SK-N-DZ (cell line): Measurements from ENCODE around the gene CNST.
"Not testable (repeated sequence)": the region's sequence is repeated elsewhere in the genome, so short reads cannot be mapped to it uniquely, and the experiment has no call there.

ENCODE experiments used
- DNase-seq: peaks from one replicate; pipeline ENCODE4 v3.0.0-alpha.2; 2015; ENCODE audit warnings: low spot score

CNST gene

DNA sequence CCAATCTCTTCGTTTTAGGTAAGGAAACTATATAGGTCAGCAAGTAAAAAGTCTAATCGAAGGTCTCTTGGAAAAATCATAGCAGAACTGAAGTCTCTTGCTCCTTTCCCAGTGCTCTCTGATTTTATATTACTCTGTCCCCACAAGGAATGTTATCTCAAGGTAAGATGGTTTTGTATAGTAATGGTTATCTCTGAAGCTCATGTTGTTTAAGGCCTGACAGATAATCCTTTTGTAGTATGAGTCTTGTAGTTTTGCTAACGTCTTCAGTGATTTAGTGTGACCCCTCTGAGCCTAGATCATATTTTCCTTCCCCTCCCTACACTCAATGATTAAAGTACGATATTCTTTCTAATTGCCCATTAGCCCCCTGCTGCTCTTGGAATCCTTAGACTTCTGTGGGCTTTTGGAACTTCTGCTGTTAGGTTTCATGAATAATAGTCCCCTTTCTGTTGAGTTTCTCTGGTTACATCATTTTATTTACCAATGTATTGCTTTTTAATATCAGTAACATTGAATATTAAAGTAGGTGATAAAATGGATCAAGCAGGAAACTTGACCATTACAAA, 52.1 kb downstream of the CNST start:
- no peak for DNase-seq

DNA sequence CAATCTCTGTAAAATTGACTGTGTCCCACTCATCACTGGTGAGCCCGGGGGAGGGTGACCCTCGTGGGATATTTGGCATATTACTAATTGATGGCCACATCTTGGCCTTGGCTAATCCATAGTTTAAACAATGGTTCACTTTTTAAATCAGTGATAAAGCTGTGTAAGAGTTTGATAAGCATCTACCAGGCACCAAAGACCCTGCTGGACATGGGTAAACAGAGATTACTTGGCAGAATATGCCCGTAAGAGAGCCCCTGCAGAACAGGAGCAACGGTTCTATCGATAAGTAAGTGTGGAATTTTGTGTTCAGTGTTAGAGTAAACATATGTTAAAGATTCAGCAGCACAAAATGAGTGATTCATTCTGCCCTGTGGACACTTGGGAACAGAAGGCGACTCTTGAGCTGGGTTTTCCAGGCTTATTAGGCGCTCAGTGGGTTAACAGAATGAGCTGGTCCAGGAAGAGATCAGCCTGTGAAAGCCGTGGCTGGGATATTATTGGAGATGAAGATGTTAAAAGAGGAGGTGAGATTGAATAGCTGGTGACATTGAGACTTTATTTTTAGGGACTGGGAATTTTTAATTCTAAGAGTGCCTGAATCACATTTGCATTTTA, 55.9 kb downstream of the CNST start:
- no peak for DNase-seq

DNA sequence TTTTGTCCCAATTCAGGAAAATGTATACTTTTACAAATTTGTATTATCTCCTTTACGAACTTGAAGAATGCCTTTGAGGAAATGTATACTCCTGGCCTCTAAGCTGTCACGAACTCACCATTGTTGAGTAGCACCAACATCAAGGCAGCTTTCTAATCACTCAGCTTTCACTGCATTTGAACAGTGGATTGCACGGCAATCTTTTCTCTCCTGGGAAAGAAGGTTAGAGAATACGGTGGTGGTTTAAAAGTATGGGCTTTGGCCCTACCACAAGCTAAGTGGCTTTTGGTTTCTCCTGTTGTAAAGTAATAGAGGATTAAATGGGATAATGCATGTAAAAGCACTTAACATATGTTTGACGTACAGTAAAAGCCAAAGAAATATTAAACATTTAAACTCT, 57.8 kb downstream of the CNST start:
- no peak for DNase-seq

DNA sequence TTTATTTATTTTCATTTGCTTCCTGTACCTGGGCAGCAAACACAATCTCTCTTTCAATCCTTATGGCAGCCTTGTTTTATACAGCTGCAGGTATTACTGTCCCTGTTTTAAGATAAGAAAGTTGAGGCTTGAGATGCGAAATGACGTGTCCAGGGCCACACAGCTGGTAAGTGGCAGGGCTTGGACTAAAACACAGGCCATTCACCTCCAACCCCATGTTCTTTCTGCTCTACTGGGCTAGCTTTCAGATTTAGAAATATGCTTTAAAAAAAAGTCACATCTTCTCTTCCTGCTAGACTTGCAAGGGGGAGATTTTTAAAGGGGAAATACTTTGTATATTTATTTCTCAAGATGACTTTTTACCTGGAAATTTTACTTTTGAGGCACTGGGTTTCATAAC, 62.8 kb downstream of the CNST start:
- no peak for DNase-seq

DNA sequence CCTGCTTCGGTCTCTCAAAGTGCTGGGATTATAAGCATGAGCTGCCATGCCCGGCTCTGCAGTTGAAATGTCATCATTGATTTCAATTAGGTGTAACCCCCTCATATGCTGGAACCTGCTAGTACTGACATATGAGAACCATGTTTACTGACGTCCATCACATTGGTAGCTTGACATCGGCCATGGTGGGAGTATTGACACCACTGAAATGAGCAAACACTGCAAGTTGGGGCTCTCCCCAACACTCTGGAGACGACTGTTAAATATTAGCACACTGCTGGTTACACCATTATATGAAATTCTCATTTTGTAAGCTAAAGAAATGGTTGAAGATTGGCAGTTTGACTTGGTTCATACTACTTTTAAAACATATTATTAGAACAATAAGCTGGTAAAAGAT, 63.7 kb downstream of the CNST start:
- DNase-seq: no peak

GRCh38 chr1:246631426-246631825, 65.2 kb downstream of the CNST start:
- no peak for DNase-seq

- no peak for DNase-seq
Measured at GRCh38 chr1:246632281-246633168, 66.3 kb downstream of the CNST start.

- not testable (repeated sequence) for DNase-seq
Measured at GRCh38 chr1:246634659-246635058, 68.4 kb downstream of the CNST start.

DNA sequence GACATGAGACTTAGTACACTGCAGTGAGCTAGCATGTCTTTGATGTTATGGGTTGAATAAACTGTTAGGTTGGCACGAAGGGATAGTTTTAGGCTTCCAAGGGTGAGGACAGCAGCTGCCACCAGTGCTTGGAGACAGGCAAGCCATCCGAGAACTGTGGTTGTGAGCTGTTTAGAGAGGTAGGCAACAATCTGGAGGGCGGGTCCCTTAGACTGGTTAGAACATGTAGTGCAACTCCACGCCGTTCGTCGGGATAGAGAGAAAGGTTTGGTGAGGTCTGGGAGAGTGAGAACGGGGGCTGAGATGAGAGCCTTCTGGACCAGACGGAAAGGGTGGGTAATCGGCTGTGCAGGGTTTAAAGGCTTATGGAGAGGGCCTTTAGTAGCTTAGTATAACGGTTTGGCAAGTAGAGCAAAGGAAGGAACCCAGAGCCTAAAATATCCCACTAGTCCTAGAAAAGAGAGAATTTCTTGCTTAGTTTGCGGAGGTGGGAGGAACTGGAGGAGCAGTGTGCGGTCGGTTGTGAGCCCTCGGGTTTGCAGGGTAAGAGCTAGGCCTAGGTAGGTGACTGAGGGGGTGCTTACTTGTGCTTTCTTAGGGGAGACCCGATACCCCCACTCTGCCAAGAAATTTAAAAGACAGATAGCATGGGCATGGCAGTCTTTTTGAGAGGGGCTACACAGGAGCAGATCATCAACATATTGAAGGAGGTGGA, 72.8 kb downstream of the CNST start:
- DNase-seq: no peak

DNA sequence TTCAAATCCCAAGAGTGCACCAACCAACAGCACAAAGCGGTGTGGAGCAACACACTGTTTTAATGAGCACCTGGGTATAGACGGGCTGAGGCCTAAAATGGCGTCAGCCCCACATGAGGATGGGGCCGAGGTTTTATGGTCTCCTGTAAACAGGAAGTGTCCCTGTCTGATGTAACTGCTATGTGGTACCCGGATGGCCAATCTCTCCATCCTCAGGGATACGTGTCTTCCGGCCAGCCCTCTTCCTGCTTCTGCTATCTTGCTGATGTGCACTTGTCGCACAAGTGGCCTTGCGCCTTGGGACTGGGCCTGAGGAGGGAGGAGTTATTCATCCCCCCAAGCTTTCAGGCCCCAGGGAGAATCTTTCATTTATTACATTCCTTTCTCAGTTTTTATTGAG, 73.5 kb downstream of the CNST start:
- DNase-seq: no peak

DNA sequence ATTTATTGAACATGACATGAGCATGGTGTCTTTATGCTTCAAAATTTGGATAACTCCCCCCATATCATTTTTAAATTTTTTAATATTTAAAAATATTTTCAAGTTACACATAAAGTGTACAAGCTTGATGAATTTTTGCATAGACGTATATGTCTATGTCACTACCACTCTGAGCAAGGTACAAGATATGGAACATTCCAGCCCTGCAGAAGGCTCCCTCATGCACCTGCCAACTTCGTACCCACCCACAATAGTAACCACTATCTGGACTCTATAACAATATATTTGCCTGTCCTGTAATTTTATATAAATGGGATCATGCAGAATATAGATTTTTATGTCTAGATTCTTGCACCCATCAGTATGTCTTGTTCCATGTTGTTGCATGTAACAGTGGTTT, 74.5 kb downstream of the CNST start:
- DNase-seq: no peak

DNA sequence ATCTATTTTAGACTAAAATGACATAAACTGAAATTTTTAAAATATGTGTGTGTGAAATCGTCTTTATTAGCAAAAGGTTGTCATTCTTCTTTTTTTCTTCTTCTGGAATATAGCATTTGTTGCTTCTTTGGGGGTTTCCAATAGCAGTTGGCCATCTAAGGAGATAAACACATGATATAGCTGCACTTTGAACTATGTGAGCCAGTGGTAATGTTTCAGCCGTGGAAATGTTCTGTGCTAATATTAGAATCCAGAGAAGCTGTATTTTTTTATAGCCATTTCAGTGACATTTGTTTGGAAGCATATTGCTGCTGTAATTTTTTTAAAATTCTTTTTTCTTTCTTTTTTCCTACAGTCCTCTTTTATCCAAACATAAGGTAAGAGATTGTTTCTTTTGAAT, 75.1 kb downstream of the CNST start:
- no peak for DNase-seq

GRCh38 chr1:246642719-246643118, 76.5 kb downstream of the CNST start:
- DNase-seq: no peak

DNA sequence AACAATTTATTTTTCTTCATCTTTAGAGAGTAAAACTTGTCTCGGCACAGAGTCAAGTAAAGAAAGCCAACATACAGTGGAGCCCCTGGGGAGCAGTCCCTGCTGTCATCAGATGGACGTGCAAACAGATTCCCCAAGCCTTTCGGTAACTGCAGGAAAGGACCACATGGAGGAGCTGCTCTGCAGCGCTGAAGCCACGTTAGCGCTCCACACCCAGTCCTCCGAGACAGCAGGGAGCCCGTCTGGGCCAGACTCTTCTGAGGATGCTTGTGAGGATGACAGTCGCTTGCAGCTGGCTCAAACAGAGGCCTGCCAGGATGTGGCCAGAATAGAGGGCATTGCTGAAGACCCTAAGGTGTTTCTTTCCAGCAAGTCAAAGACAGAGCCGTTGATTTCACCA, 80.9 kb downstream of the CNST start:
- peak; percentile 51 for DNase-seq

- no peak for DNase-seq
Measured at GRCh38 chr1:246647513-246647912, 81.3 kb downstream of the CNST start.

- DNase-seq: no peak
Measured at GRCh38 chr1:246651012-246651695, 84.9 kb downstream of the CNST start.

DNA sequence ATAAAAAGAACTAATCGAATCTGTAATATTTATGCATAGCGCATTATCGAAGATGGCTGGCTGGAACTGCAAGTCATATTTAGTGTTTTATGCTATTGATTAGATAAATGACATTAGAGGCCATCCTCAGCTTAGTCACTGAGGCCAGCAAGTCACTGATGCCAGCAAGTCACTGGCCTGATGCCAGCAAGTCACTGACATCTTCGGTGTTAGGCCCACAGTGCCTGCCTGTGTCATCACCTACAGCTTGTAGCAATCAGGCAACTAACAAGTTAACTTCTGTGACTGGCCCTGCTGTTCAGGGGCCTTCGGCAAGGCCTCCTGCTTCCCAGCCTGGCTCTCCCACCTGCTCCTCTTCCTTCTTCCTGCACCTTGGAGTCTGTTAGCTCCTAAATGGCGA, 92.3 kb downstream of the CNST start:
- DNase-seq: no peak

GRCh38 chr1:246659594-246660140, 93.4 kb downstream of the CNST start:
- no peak for DNase-seq

GRCh38 chr1:246661451-246661850, 95.2 kb downstream of the CNST start:
- no peak for DNase-seq

DNA sequence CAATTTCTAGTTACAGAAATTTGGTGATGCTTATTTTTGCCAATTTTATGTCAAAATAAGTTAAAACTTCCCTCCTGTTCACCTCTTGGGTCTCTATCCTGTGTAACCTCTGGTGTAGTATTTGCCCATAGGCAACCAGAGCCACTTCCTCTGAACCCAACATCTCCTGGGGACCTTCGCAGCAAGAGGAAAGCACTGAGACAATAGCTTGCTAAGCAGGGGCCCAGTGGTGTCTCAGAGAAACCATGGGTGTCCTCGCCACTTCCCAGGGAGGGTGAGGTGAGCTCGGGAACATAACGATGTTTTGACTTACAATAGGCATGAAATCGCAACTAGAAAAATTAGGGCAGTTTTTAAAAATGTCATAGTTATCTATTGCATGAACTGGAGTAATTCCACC, 101.5 kb downstream of the CNST start:
- no peak for DNase-seq

DNA sequence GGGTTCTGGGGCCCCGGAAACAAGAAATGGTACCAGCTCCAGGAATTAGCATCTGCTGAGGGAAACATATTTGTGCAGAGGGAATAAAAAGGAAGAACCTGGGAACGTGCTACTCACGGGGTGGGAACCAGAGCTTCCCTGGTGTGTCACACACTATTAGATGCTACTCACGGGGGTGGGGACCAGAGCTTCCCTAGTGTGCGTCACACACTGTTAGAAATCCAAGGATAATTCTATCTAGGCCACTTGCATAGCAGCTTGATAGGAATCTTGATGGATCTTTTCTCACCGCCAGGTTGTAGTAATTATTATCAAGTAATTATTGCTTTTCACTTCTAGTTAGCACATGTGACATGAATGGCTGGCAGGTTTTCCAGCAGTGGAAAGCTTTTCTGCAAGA, 103.4 kb downstream of the CNST start:
- DNase-seq: no peak
